ENCODE results near the gene NFE2L3.
"Not testable (repeated sequence)": the region's sequence is repeated elsewhere in the genome, so short reads cannot be mapped to it uniquely, and the experiment has no call there.

NFE2L3 gene, protein sequence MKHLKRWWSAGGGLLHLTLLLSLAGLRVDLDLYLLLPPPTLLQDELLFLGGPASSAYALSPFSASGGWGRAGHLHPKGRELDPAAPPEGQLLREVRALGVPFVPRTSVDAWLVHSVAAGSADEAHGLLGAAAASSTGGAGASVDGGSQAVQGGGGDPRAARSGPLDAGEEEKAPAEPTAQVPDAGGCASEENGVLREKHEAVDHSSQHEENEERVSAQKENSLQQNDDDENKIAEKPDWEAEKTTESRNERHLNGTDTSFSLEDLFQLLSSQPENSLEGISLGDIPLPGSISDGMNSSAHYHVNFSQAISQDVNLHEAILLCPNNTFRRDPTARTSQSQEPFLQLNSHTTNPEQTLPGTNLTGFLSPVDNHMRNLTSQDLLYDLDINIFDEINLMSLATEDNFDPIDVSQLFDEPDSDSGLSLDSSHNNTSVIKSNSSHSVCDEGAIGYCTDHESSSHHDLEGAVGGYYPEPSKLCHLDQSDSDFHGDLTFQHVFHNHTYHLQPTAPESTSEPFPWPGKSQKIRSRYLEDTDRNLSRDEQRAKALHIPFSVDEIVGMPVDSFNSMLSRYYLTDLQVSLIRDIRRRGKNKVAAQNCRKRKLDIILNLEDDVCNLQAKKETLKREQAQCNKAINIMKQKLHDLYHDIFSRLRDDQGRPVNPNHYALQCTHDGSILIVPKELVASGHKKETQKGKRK

GRCh38 chr7:26151953-26152781, at the start of gene NFE2L3:
Gene NFE2L3, plus strand, starts transcription at chr7:26152198. Its CDS starts 301 bp downstream, at chr7:26152499.
- DNase-seq (ENCODE audit: low spot score), result peak; percentile 69
- FAIRE-seq, result no peak

GRCh38 chr7:26103596-26103995, 48.4 kb upstream of the NFE2L3 start:
- FAIRE-seq (no peak), DNase-seq (ENCODE audit: low spot score) (no peak)

- no peak for DNase-seq (ENCODE audit: low spot score)
- no peak for FAIRE-seq
Observed at GRCh38 chr7:26105236-26105635, 46.8 kb upstream of the NFE2L3 start.

GRCh38 chr7:26105931-26106330, 46.1 kb upstream of the NFE2L3 start:
- FAIRE-seq (no peak), DNase-seq (ENCODE audit: low spot score) (no peak)

GRCh38 chr7:26112203-26112740, 39.7 kb upstream of the NFE2L3 start:
- FAIRE-seq (no peak), DNase-seq (ENCODE audit: low spot score) (no peak)

- DNase-seq (ENCODE audit: low spot score) (no peak), FAIRE-seq (no peak)
Observed at GRCh38 chr7:26115650-26116049, 36.3 kb upstream of the NFE2L3 start.

DNA sequence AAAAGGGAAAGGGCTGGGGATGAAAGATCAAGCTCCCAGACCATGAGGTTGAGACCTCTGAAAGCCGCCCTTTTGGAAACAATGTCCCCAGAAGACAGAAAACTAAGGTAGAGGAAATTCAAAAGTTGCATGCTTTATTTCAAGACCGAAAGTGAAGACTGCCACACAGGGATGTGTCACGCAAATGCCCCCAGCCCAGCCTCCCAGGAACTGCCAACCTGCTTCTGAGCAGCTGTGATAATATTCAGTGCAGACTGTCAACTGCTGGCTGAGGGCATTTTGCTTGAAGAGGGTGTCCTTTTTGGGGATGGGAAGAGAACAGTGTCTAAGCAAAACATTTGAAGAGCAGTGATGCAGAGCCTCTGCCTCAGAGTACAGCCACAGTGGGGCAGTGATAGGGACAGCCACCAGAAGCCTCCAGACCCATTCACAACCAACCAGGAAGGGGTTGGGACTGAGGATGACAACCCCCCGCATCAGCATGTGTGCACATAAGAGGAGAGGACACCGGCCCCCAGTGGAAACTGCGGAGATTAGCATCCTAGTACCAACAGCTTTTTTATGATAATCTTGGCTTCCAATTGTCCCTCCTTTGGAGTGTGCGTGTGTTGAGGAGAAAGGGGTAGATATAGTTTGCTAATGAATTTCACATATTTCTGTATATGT, 34.7 kb upstream of the NFE2L3 start:
- DNase-seq (ENCODE audit: low spot score), result no peak
- no peak for FAIRE-seq

- no peak for FAIRE-seq
- DNase-seq (ENCODE audit: low spot score), result no peak
Observed at GRCh38 chr7:26117970-26118369, 34.0 kb upstream of the NFE2L3 start.

DNA sequence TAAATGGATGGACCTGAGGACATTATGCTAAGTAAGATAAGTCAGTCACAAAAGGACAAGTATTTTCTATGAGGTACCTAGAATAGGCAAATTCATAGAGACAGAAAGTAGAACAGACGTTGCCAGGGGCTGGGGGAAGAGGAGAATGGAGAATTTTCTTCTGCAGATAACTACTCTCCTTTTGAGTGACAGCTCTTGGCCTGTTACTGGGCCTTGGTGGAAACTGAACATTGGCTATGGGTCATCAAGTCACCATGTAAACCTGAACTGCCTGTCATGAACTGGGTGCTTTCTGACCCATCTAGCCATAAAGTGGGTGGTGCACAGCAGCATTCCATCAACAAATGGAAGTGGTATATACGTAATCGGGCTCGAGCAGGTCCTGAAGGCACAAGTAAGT, 29.3 kb upstream of the NFE2L3 start:
- FAIRE-seq (no peak), DNase-seq (ENCODE audit: low spot score) (no peak)

- not testable (repeated sequence) for DNase-seq (ENCODE audit: low spot score)
- FAIRE-seq, result peak; percentile 29
Observed at GRCh38 chr7:26124775-26125174, 27.2 kb upstream of the NFE2L3 start.

DNA sequence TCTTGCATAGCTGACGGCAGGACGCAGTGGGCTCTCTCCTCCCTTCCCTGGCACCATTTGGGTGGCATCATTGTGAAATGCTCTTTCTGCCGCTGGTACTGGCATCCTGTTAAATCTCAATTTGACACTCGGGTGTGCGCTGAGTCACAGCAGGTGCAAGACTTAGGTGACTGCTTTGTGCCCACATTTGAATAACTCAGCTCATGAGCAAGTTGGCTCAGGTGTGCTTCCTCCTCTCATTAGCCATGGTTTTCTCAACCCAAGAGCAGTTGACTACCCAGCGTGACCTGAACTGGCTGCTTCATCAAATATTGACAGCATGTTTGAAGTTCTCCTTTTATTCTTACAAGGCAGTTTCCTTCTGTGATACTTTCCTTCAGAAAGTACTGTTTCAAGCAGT, 24.6 kb upstream of the NFE2L3 start:
- no peak for FAIRE-seq
- no peak for DNase-seq (ENCODE audit: low spot score)

GRCh38 chr7:26131056-26131589, 20.9 kb upstream of the NFE2L3 start:
- DNase-seq (ENCODE audit: low spot score), result no peak
- FAIRE-seq, result no peak

DNA sequence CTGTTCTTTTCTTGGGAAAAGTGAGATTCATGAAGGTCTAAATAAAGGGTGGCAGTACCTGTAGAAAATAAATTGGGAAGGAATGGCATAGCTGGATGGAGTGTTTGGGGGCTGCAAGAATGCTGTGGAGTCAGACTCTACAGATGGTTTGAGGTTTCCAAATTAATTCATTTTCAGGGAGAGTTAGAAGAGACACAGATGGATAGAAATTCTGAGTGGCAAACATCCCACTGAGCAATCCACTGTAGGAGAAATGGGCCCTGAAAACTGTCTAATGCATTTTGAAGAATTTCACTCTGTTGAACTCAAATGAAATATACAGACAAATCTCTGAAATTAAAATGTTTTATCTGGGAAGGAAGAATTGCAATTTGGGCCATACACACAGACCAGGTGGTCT, 16.9 kb upstream of the NFE2L3 start:
- no peak for FAIRE-seq

GRCh38 chr7:26135551-26135950, 16.4 kb upstream of the NFE2L3 start:
- FAIRE-seq, result no peak
- DNase-seq (ENCODE audit: low spot score), result no peak

More for the DNA sequence above, 16.9 kb upstream of the NFE2L3 start:
- DNase-seq (ENCODE audit: low spot score), result no peak

GRCh38 chr7:26136831-26137230, 15.2 kb upstream of the NFE2L3 start:
- no peak for DNase-seq (ENCODE audit: low spot score)
- no peak for FAIRE-seq

GRCh38 chr7:26140380-26140779, 11.6 kb upstream of the NFE2L3 start:
- DNase-seq (ENCODE audit: low spot score) (no peak), FAIRE-seq (no peak)

DNA sequence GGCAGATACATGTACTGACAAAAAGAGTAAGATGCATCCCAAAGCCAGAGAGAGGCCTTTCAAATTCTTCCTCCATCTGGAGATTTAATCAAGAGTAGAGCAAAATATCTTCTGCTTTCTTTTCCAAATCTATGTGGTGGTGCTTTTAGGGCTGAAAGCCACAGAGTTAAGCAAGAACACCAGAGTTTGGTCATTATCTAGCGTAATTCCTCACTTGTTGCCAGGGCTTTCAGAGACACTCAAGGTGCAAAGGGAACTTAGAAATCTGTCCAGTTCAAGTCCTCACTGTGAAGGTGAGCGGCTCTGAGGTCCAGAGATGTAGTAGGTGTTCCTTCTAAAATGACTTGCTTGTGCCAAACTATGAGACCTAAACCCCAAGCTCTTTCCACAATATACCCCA, 10.9 kb upstream of the NFE2L3 start:
- FAIRE-seq, result no peak
- no peak for DNase-seq (ENCODE audit: low spot score)

GRCh38 chr7:26143298-26144048, 8.5 kb upstream of the NFE2L3 start:
- no peak for DNase-seq (ENCODE audit: low spot score)
- no peak for FAIRE-seq

DNA sequence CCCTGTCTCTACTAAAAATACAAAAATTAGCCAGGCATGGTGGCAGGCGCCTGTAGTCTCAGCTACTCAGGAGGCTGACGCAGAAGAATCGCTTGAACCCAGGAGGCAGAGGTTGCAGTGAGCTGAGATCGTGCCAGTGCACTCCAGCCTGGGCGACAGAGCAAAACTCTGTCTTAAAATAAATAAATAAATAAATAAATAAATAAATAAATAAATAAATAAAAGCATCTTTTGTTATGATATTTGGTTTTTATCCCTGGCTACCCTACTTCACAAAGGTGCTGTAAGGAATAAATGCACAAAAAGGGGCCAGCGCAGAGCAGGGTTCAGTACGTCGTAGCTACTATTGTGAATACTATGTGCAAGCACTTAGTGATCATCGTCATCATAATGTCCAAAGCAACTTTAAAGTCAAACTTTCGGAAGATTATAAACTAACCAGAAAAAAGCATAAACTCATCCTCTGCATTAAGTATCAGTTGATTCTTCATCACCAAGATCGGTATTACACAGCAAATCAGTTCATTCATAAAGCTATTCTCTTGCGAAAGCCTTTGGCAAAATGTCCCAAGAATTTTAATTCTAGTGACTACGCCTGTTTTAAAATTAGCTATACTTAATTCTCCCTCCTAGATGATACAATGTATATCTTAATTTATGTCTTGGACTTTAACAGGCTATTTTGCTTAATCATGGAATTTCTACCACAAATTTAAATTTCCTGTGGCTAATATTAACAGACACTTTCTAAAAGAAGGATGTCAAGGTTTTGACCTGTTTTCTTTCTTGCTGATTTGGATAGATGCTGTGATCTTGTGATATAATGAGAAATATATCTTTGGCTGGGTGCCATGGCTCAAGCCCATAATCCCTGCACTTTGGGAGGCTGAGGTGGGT, 7.6 kb upstream of the NFE2L3 start:
- no peak for FAIRE-seq
- no peak for DNase-seq (ENCODE audit: low spot score)

All from RCC 7860 (cell line).